ENCODE data around the gene CELF4. TPM values are rescaled to one million over a fixed set of nuclear protein-coding genes. Genes with fewer than 3 reads are reported as not detected.

CELF4 gene
- total and polyA plus RNA-seq, 12 donors = 0.42 to 16.9 (median 3.9) TPM; not detected in 1

- TF ChIP-seq CTCF (IDR thresholded peaks at IDR 0.05) = no peak
- no peak for TF ChIP-seq POLR2A (IDR thresholded peaks at IDR 0.05)
- Histone ChIP-seq H3K9me3 (replicated peaks in 1 of 3) (no peaks in the 10 kb centered on the region), H3K27me3 (no peaks in the 10 kb centered on the region), H3K36me3 (replicated peaks in 1 of 2) (no peaks in the 10 kb centered on the region), H3K4me3 (no peak overlapping the region), H3K4me1 (replicated peaks in 1 of 2) (no peaks in the 10 kb centered on the region), H3K27ac (no peak overlapping the region)
- intact Hi-C loops (cut with DNase I) = no loop called here
- DNase-seq = no peak
- 68 to 97% (median 84%) methylated on average over 4 to 5 of the region's 5 CpGs for WGBS, 4 donors
Observed at GRCh38 chr18:37494406-37494805, 71.2 kb downstream of the CELF4 start.

GRCh38 chr18:37493352-37493935 lies 72.2 kb downstream of the CELF4 start:
- Histone ChIP-seq H3K9me3 (replicated peaks in 1 of 3) (no peaks in the 10 kb centered on the region), H3K4me3 (no peak overlapping the region), H3K27ac (no peak overlapping the region), H3K36me3 (replicated peaks in 1 of 2) (no peaks in the 10 kb centered on the region), H3K27me3 (no peaks in the 10 kb centered on the region), H3K4me1 (replicated peaks in 1 of 2) (no peaks in the 10 kb centered on the region)
- TF ChIP-seq CTCF (IDR thresholded peaks at IDR 0.05) (no peak), POLR2A (IDR thresholded peaks at IDR 0.05) (no peak)
- 60 to 70% (median 64%) methylated on average over 7 of the region's 7 CpGs for WGBS, 4 donors
- DNase-seq = no peak
- intact Hi-C loops (cut with DNase I) = no loop called here

GRCh38 chr18:37492952-37493351 lies 72.6 kb downstream of the CELF4 start:
- no peaks in the 10 kb centered on the region for H3K9me3 ChIP-seq (replicated peaks in 1 of 3)
- H3K27me3 ChIP-seq = no peaks in the 10 kb centered on the region
- 32 to 68% (median 46%) methylated on average over 1 of the region's 1 CpG for WGBS, 4 donors
- no peaks in the 10 kb centered on the region for H3K36me3 ChIP-seq (replicated peaks in 1 of 2)
- peaks cover 0 to 2% of the 10 kb centered on the region in 2 donors for H3K4me1 ChIP-seq (replicated peaks in 1 of 2)
- TF ChIP-seq CTCF (IDR thresholded peaks at IDR 0.05) (no peak), POLR2A (IDR thresholded peaks at IDR 0.05) (no peak)
- no peak overlapping the region for H3K27ac ChIP-seq
- H3K4me3 ChIP-seq = no peak overlapping the region
- intact Hi-C loops (cut with DNase I) = no loop called here
- DNase-seq = no peak

- H3K27me3 ChIP-seq = no peaks in the 10 kb centered on the region
- 77 to 93% (median 80%) methylated on average over 10 of the region's 10 CpGs for WGBS, 4 donors
Observed at GRCh38 chr18:37491526-37491925, 74.1 kb downstream of the CELF4 start.

More at GRCh38 chr18:37491526-37491925, 74.1 kb downstream of the CELF4 start:
- Histone ChIP-seq H3K27ac (no peak overlapping the region), H3K9me3 (replicated peaks in 1 of 3) (no peaks in the 10 kb centered on the region), H3K4me3 (no peak overlapping the region), H3K4me1 (replicated peaks in 1 of 2) (peaks cover 0 to 7% of the 10 kb centered on the region in 2 donors), H3K36me3 (replicated peaks in 1 of 2) (no peaks in the 10 kb centered on the region)
- DNase-seq = no peak
- intact Hi-C loops (cut with DNase I) = no loop called here
- no peak for TF ChIP-seq POLR2A (IDR thresholded peaks at IDR 0.05)
- no peak for TF ChIP-seq CTCF (IDR thresholded peaks at IDR 0.05)
